HT-29 (cell line): ENCODE results near the gene XXYLT1. TPM values are rescaled to one million over a fixed set of nuclear protein-coding genes. Genes with fewer than 3 reads are reported as not detected.
"Not testable (repeated sequence)": the region's sequence is repeated elsewhere in the genome, so short reads cannot be mapped to it uniquely, and the experiment has no call there.

Experiments
- DNase-seq: peaks from one replicate; pipeline ENCODE4 v3.0.0-alpha.2; 2015; ENCODE audit warnings: low spot score
- total RNA-seq: library from RNA; depleted of rRNA; stranded (reverse); fragments of >200 nt; shearing (Covaris generic); gene quantifications from 2 replicates; pipeline ENCODE4 v1.2.3, GENCODE V29; 2014; rRNA removed

XXYLT1 gene, protein sequence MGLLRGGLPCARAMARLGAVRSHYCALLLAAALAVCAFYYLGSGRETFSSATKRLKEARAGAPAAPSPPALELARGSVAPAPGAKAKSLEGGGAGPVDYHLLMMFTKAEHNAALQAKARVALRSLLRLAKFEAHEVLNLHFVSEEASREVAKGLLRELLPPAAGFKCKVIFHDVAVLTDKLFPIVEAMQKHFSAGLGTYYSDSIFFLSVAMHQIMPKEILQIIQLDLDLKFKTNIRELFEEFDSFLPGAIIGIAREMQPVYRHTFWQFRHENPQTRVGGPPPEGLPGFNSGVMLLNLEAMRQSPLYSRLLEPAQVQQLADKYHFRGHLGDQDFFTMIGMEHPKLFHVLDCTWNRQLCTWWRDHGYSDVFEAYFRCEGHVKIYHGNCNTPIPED
- total RNA-seq, result 20.9 and 23.8 TPM in 2 replicates

DNA sequence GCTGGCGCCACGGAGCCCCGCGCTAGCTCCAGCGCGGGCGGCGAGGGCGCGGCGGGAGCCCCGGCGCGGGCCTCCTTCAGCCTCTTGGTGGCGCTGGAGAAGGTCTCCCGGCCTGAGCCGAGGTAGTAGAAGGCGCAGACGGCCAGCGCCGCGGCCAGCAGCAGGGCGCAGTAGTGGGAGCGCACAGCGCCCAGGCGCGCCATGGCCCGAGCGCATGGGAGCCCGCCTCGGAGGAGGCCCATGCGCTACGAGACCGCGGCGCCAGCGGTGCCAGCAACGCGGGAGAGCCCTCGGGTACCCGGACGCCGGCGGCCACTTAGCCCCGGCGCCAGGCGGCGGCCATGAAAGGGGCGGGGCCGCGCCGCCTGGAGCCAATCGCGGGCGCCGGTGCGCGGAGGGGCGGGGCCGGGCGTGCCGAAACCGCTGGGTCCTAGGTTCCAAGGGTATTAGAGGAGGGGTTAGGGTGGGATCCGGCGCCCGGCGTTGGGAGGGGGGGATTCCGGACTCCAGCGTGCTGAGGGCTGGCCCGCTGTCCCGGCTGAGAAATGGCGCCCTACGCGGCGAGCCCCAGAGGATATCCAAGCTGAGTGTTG, at the start of gene XXYLT1:
XXYLT1 (minus strand) TSS at position 343 of the 593 bp plus-strand sequence; CDS start at position 242, 101 bp downstream.
- peak; percentile 87 for DNase-seq

DNA sequence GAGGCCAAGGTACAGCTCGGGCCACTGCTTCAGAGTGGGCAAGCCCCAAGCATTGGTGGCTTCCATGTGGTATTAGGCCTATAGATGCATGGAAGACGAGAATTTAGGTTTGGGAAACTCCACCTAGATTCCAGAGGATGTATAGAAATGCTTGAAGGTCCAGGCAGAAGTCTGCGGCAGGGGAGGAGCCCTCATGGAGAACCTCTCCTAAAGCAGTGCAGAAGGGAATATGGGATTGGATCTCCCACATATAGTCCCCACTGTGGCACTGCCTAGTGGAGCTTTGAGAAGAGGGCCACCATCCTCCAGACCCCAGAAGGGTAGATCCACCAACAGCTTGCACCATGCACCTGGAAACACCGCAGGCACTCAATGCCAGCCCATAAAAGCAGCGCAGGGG, 48.1 kb upstream of the XXYLT1 start:
- DNase-seq, result no peak

DNA sequence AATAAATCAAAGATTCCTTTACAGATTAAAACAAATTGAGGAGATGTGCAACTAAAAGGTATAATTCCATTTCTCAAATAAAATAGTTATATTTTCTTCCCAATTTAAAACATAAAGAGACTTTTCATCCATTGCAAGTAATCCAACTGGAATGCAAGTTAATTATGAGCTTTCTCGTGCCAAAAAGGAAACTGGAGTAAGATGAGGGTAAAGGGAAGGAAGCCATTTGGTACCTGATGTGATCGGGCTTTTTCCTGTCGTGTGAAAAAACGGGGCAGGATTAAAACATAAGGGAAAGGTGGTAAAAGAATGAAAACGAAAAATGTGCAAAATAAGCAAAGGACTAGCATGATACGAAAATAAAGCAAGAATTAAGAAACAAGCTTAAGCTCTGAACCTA, 41.8 kb upstream of the XXYLT1 start:
- no peak for DNase-seq

DNA sequence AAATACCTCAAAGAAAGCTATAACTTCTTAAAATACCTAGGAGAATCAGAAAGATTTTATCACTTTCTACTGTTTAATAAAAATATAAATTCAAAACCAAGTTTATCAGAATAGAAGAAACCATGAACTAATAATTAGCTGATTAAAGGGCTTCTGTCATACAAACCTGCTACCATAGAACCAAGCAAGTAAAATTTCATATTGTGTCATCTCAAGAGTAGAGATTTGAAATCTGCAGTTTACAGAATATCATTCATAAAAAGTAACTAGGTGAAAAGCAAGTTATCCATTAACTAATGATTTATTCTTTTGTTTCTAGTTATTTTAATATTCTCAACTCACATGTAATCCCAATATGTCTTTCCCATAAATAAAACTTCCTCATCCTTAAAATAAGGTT, 36.8 kb upstream of the XXYLT1 start:
- DNase-seq, result peak; percentile 66

DNA sequence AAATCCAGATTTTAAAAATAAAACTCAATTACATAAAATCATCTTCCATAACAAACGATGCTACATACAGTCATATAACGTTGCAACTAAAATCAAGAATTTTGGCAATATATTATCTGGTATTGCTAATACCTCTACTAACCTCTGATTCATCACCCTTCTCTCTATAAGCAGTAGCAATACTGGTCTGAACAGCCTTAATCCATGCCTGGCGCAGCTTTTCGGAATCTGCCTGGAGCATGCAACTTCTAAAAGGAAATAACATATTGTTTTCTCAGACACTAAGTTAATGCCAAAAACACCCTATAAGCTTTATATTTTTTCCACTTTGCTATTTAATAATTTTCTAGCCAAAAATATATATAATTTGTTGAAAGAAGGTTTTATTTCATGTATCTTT, 35.4 kb upstream of the XXYLT1 start:
- no peak for DNase-seq

DNA sequence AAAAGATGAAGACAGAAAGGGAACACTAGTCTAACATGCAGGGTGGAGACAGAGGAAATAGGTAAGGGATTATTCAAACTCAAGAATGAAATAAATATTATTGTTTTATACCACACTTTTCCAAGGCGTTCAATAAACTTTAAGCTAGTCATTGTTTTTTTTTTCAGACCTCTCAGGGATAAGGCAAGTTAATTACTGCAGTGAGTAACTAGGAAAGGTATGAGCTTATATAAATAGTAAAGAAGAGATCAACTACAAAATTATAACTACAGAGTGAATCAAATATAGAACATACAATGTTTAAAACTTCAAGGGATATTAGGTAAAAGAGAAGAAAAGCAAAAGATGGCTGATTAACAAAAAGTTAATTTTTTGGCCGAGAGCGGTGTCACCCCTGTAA, 31.5 kb upstream of the XXYLT1 start:
- DNase-seq, result no peak

DNA sequence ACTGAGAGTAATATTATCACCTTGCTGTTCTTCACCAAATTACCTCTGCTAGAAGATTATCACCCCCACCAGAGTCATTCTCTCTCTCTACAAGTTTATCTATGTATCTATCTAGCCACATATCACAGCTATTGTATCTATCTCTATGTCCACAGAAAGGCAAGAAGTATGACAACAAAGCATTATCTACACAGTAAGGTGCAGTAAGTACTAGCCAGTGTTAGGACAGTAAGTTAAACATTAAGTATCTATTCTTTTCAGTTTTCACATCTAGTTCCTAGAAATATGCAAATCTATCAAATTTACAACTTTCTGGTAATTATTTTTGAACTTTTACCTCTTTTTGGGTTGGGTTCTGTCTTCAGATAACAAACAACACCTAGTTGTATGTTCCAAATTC, 26.5 kb upstream of the XXYLT1 start:
- no peak for DNase-seq

DNA sequence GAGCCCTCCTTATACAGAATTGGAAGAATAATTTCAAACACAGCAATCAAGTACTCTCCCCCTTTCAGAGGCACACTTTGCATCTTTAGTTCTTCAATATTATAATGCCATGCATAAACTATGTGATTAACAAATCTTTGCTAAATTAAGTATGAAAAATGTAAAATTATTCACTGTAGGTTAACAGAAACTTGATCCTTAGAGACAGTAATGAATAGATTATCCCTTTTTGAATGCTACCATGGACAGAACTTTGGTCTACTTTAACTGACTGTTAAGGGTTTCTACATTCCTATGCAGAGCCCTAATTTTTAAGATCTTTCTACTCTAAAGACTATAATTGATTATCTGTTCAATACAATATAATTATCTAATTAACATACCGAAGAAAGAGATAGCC, 25.7 kb upstream of the XXYLT1 start:
- DNase-seq, result no peak

DNA sequence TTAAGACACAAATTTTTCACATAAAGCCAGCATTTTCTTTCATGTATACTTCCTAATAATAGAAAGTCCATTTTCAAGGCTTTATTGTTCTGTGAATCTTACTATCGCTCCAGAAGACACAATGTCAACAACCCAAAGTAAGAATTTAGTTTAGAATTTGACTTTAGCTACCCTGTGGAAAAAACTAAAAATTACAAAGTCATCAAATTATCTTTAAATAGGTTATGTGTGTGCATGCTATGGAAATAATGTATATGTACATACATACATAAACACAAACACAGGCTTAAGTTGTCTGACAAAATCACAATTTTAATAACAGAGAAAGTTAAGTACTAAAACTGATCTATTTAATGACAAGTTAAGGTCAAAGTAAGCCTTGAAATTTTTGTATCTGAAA, 20.2 kb upstream of the XXYLT1 start:
- DNase-seq, result no peak

DNA sequence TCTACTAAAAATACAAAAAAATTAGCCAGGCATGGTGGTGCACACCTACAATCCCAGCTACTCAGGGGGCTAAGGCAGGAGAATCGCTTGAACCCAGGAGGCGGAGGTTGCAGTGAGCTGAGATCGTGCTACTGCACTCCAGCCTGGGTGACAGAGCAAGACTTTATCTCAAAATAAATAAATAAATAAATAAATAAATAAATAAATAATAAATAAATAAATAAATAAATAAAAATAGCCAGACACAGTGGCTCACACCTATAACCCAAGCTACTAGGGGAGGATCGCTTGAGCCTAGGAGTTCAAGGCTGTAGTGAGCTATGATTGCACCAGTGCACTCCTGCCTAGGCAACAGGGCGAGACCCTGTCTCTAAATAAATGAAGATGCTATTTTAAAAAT, 19.7 kb upstream of the XXYLT1 start:
- not testable (repeated sequence) for DNase-seq

DNA sequence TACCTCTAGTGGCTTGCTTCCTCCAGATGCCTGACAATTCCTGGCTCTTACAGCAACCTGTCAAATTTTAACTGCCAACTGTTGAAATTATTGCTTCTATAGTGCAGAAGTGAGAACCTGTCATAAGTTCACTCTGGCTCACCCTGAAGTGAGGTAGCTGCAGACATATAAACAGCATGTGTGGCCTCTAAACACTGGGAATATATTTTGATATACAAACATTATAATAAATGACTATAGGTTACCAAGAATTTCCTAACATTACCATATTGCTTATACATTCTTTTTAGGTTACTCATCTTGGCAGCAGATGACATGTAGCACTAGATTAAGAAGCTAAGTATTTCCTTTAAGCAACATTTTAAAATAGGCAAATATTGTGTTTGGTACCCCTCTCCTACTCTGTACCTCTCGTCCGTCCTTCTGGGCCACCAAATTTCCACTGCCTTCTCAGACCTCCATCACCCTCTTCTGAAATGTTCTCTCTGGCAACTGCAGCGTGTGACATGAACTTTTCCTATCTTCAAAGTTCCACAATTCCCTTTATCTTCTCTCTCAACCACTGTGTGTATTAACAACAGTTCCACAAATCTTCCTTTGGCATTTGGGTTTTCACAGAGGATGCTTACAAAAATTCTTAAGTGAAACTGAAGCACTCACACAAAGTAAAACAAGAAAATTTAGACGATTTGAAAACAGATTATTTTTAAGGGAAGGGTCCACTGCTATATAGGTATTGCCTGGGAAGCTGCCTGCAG, 15.3 kb upstream of the XXYLT1 start:
- no peak for DNase-seq

DNA sequence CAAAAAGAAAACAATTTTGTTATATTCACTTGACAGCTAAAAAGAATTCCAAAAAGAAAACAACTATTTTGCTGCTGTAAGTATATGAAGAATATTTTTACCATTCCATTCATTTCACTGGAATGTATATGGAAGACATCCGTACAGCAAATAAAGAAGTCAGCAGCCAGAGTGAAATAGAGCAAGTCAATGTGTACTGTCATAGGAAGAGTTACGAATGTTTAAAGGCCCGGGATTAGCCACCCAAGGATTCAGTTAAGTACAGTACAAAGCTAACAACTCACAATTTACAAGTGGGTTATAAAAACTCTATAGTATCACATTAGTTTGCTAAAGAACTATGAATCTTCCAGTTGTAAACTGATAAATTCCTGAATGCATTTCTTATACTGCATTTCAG, 14.4 kb upstream of the XXYLT1 start:
- DNase-seq, result no peak

DNA sequence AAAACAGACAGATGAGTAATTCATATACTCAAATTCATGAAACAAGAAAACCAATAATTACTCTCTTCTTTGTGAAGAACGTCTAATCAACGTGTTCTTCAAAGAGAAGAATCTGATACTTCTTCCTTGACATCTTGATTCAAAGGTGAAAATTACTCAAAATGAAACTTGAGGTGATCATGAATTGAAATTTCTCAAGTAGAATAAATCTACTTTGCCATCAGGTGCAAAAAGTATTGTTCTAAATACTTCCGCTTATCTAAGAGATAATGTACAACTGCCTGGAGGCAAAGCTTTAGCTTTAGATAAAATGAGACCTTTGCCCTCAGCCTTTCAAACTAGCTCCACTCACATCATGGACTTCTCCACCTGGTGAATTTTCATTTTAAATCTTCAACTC, 13.9 kb upstream of the XXYLT1 start:
- no peak for DNase-seq

DNA sequence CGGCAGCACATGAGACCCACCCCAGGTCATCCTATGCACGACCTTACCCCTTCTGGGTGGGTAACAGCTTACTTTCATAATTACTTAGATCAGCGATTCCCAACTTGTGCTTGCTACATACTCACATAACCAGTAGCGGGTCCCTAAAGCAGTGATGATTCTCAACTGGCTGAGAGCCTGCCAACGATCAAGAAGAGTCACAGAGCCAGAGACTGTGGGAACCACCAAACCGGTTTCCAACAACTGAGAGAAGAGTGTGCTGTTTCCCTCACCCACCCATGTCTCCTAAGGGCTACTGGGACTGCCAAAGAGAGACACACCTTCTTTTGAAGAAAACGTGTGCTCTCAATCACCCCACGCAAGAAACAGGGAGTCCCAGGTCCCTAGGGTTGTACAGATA, 12.0 kb upstream of the XXYLT1 start:
- DNase-seq, result no peak

DNA sequence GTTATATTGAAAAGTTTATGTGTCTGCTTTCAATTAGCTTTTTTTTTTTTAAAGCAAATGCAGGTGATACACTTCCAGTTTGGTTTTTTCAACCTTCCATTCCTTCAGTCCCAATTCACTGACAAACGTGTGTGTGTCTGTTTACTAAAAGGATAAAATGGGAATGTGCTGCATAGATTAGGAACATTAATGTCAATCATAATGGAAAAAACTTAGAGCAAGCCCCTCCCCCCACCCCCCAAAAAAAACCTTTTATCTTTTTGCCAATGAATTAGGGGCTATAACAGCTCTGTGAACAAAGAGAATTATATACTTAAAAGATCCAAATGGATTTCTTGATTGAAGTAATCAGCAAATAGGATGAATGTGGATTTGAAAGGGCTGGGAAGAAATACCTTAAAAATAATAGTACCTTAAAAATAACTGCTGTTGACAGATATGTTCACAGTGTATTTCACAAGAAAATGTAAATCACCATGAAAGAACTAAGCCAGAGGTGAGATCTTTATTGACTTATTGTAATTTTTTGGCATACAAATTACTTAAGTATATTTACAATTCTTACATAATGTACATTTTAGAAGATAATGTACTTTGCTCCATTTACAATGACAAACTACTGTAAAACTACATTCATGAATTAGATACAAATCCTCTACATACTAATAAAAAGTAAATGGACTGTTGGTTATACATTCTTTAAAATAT, 3.5 kb upstream of the XXYLT1 start:
- no peak for DNase-seq

DNA sequence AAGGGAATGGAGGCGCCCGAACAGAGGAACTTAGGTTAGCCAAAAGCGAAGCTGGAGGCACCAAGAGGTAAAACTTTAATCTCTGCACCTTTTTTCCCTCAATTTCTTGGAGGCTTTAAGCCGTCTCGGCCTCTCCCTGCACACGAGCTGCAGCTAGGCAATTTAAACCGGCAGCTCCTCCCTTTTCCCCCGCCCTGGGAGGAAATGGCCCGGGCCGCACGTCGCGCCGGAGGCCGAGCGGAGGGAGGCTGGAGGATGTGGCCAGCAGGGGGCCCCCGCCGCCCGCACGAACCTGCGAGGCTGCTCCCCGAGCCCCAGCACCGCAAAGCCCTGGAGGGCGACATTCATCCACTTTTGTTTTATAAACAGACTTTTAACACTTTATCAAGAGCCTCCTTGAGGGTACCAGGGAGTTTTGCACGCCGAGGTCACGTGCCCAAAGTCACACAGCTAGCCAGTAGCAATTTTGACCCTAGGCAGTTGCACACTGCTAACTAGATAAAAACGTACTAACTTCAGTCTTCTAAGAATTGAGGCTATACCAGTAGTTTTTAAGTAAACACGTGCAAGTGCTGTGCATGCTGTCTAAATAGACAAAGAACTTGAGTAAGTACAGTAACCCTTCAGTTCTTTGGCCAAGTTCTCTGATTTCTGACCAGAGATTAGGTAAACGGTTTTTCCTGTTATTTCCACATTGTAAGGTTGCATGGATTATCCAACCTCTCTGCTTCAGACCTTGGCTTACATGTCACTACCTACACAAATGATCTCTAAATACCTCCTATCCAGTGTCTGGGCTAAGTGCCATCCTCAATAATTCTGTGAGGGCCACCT, 668 bp upstream of the XXYLT1 start:
- DNase-seq, result peak; percentile 92

DNA sequence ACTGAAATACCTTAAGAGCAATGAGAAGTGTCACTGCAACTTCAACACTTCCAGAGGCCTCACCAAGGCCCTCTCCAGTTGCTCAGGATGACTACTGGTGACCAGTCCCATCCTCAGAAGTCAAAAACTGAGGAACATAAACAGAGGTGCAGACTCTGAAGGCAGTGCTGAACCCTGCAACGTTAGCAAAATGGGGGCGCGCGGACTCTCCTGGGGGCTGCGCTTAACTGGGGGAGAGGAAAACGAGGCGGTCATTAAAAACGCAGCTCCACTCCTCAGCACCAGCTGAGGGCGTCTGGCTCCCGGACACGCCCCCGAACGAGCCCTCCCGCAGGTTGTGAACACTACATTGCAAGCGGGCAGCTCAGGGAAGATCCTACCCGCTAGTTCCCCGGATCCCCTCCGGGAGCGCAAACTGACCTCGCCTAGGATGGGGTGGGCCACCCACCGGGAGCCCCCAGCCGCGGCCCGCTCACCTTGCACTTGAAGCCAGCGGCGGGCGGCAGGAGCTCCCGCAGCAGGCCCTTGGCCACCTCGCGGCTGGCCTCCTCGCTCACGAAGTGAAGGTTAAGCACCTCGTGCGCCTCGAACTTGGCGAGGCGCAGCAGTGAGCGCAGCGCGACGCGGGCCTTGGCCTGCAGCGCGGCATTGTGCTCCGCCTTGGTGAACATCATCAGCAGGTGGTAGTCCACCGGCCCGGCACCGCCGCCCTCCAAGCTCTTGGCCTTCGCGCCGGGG, 711 bp downstream of the XXYLT1 start:
- peak; percentile 63 for DNase-seq

DNA sequence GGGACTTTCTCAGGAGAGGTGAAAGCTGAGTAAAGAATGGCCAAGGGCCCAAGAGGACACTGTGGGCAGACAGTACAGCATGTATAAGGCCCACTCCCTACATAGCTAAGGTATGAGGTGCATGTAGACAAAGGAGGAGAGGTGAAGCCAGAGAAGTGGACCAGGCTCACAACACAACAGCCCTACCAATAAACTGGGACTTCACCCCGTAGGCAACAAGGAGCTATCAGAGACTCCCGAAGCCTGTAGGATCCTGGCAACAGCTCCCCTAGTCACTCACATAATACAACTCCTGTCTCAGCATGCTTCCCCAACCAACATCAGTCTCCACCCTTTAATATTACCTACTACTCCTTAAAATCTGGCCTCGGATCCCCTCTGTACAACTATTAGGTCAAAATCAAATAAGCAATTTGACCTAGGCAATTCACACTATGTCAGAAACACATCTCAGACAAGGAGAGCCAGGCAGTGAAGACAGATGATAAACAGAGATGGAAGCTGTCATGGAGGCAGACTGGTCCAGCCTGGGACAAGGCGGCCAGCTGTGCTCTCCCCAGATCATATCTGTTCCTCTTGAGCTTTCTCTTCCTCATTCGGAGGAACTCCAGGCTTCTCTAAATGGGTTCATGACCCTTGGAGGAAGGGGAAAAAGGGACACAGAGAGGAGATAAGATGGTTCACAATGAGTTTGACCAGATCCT, 1.4 kb downstream of the XXYLT1 start:
- DNase-seq, result no peak

DNA sequence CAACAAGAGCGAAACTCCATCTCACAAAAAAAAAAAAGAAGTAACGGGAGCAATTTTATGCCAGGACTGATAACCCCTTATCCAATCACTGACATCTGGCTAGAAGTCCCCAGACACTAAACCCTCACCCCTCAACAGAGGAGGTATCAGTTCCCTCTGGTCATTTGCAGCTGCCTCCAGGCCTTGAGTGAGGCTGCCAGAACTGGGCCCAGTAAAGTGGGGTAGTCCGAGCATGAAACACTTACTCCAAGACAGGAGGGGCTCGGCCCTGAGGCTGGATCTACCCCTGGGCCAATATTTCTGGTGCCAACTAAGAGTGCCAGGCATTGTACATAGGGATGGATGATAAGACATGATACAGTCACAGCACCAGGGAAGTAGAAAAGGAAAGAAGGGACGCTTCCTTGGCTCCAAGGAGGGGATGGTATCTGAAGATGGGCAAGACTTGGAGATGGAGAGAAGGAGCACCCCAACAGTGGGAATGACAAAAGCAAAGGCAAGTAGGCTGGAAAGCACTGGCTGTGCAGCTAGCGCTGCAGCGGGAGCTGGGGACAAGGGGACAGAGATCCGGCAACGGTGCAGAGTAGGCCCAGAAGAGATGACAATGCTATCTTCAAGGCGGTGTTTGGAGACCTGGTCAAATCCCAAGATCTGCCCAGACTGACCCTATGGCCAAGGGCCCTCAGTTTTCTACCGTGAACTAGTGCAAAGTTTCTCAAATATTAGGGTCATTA, 2.2 kb downstream of the XXYLT1 start:
- no peak for DNase-seq
